GM19239 (cell line): ENCODE measurements around the gene TMC8.

ENCODE experiments used
- DNase-seq: peaks from one replicate; pipeline ENCODE4 v3.0.0; 2011; ENCODE audit warnings: low spot score; ENCODE audit not compliant: insufficient read length
- FAIRE-seq: peaks from 2 replicates; lab custom pipeline; 2011; peaks lifted over from hg19 to GRCh38; lab: Jason Lieb, UNC

The TMC8 gene

DNA sequence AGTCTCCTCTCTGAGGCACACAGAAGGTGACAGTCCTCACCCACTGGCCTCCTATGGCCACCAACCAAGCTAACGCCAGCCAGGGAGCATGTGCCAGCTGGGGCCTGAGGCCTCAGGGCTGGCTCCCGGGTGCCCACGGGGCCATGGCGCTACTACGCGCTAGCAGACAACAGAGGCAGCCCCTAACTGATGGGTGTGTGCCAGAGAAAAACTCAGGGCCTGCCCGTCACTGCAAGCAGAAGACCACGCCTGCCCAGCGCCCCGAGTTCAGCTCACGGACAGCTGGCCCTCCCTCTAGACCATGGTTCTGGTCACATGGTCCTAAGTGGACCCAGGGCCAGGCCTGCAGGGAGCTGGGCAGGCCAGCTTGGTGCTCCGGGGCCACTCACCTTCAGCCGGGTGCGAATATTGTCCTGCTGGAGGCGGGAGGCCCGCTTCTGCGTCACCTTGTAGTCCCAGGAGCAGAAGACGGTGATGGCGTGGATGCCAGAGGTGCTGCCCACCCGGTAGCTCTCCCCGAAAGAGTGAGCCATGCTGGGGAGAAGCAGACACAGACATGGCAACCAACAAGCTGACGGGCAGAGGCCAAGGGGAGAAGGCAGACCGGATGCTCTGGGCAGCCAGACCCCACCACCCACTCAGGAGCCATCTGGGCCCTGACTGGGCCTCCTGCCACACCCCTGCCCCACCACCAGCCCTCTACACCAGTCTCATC lies 8.2 kb upstream of the TMC8 start:
- FAIRE-seq (no peak), DNase-seq (no peak)

DNA sequence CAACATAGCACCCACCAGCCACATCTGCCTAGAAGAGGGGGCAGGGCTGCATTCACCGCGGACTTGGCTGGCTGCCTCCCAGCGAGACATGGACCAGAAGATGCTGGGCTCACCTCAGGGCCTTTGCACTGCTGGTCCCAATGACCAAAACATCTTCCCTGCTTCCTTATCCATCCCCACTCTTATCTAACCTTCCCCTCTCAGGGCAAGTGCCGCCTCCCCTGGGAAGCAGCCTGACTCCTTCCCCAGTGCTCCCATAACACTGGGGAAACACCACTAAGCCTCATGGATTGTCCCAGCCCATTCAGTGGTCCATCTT lies 7.7 kb upstream of the TMC8 start:
- no peak for FAIRE-seq
- no peak for DNase-seq

DNA sequence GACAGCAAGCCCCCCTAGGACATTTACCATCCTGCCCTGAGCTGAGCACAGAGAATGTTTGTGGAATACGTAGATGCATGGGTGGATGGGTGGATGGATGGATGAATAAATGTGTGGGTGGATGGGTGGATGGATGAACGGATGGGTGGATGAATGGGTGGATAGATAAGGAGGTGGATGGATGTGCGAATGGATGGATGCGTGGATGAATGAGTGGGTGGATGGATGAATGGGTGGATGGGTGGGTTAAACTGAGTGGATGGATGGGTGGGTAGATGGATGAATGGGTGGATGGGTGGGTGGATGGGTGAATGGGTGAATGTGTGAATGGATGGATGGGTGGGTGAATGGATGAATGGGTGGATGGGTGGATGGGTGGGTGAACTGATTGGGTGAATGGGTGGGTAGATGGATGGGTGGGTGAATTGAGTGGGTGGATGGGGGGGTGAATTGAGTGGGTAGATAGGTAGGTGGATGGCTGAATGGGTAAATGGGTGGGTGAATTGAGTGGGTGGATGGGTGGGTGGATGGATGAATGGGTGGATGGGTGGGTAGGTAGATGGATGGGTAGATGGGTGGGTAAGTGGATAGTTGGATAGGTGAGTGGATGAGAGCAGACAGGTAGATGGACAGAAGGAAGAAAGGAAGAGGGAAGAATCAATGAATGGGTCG lies 7.2 kb upstream of the TMC8 start:
- FAIRE-seq (peak; percentile 33), DNase-seq (no peak)

DNA sequence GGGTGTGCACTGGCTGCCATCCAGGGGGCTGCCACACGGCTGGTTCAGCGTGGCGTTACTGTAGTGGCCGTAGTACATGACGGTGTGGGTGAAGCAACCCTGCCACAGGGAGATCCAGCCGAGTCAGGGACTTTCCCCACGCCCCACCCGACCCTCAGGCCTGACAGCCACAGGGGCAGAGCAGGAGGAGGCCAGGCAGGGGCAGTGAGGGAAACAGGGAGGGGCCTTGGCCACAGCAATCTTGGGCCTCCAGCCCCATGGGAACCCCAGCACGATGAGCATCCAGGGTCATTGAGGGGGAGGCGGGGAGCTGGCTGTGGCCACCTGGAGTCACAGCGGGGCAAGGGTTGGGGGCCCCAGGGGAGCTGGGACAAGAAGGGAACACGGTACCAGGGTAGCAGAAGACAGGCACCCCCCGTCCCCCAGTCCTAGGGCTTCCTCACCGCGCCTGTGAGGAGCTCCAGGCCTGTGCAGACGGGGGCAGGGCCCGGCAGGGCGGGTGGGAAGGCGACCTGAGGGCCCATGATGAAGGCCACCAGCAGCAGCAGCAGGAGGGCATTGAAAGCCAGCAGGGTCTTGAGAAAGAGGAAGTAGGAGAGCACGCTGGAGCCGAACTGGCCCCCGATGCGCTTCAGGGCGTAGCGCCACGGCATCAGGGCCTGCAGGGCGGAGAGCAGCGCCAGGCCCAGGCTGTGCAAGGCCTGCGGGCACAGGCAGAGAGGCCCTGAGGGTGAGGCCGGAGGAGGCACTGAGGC lies 6.3 kb upstream of the TMC8 start:
- peak; percentile 71 for DNase-seq
- FAIRE-seq, result peak; percentile 92

DNA sequence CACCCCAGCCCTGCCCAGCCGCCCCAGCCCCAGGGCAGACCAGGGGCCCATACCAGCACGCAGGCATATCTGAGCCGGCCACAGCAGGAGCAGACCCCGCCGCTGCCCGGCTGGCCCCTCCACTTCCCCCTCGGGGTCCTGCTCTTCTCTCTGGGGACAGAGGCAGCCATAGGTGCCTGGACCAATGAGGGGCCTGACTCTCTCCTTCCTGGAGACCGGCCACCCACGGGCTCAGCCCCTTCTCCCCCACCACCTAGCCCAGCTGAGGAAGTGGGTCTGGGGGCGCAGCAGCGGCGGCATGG lies 5.8 kb upstream of the TMC8 start:
- FAIRE-seq (no peak), DNase-seq (no peak)

DNA sequence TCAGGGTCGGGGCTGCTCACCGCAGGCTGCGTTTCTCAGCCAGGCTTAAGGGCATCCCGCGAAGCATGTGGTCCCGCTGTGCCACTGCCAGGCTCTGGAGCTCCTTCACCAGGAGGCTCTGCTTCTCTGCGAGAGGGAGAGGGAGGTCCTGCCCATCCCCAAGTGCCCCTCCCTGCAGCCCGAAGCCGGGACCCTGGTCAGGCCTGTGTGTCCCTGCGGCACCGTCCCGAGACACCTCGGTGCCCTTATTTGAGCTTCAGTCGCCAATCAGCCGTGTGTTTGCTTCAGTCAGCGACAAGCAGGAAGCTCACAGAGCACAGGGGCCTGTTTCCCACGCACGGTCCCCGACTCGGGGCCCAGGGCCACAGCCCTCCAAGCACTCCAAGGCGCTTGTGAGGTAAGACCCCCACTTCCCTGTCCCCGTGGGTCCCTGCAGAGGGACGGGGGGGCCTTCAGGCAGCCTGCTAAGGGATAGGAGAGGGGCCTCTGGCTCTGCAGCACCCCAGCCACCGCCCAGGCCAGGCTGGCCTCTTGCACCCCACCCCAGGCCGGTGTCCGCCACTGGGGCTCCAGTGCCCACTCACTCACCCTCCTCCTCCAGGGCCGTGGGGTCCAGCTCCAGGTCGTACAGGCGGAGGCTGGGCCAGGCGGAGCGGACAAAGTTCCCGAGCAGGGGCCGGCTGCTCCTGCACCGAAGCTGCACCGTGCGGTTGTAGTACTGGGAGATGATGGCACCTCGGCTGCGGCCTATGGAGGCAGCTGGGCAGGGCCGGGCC lies 5.2 kb upstream of the TMC8 start:
- FAIRE-seq (peak; percentile 72), DNase-seq (no peak)

DNA sequence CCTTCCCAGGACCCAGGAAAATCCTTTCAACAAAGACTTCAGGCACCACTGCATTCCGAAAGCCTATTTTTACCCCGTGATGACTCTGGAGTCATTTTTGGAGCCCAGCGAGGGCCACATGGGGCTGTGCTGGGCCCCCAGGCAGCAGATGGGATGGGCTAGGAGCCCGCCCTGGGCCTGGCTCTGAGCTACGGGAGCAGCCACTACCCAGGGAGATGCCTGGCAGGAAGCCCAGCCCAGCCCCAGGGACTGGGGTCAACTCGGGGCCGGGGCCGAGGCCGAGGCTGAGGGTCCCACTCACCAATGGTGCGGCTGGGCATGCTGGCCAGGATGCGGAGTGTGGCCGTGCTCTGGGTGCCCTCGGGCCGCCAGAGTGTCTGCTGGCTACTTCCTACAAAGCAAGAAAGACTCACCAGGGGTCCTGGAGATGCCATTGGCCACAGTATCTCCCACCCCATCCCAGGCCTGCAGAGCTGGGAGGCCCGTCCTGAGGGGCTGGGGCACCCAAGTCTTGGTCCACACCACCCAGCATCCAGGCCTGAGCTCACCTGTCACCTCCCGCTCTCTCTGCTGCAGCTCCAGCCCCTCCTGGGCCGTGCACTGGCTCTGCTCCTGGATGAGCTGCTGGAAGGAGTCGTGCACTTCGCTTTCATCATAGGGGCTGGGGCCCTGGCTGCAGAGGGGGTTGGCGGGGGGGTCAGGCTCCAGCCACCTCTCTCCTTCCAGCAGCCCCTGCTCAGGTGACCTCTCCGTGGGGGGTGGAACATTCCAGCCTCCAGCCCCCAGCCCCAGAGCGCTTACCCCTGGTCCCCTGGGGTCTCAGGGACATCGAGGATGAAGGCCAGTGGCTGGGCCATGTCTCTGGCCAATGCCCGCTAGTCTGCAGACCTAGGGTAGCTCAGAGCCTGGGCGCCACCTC lies 4.3 kb upstream of the TMC8 start:
- DNase-seq (no peak), FAIRE-seq (no peak)

DNA sequence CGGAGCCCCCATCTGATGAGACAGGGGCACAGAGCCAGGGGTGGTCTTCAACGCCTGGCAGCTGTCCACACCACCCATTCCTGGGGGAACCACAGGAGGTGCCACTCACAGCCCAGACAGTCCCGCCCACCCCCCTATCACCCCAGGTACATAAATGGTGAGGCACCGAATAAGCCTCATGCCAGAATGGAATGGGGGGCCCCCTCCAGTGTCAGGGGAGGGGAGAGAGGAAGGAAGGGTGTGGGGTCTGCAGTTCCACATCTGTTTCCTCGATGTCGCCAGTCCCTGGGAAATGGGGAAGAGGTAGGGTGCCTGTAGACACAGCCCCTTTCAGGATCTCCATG lies 3.7 kb upstream of the TMC8 start:
- no peak for DNase-seq
- FAIRE-seq, result no peak

DNA sequence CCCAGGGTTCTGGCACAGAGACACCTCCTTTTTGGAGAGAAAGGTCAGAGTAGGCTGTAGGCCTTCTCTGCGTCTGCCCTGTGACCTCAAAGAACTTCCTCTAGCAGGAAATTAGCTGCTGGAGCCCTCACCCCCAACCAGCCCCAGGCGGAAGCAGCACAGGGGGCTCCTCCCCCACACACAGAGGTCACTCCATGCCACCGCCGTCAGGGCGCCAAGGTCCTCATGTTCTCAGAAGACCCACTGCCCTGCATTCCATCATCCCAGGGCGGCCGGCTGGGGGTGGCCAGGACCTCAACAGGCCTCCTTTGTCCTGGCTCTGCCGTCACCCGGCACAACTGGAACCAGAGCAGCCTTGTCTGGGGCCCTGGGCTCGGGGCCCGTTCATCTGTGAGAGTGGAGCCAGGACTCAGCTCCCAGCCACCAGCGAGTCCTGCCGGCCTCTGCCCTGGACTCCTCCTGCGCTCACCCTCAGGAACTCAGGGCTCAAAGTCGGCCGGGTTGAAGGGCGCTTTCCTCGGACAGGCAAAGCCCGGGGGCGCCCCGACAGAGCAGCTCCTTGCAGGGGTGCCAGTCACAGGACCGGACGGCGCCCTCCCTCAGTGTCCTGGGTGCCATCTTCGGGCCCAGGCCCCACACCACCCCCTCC lies 3.2 kb upstream of the TMC8 start:
- DNase-seq (peak; percentile 72), FAIRE-seq (peak; percentile 80)

DNA sequence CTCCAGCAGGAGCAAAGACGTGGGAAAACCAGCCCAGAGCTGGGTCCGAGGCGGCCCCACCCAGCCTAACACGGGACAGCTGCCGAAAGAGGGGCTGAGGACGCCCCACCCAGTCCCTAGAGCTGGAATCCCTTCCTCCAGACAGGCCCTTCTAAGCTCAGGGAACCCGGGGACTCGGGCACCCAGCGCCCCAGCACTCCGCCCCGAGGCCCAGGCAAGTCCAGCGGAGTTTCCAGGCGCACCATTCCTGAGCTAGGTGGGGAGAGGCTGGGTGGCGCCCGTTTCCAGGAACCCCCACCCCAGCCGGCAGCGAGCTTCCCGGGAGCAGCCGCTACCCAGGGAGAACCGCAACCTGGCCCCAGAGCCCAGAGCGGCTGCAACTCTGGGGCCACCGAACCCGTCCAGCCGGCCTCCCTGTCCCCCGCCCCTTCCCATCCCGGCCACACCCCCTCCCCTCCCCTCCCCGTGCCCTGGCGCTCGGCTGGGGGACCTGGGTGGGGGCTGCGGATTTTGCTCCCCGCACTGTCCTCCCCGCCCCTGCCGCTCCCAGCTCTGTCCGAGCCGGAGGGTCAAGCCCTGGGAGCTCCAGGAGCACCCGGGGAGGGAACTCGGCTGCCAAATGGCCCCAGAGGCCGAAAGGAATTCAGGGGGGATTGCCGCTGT lies 2.6 kb upstream of the TMC8 start:
- DNase-seq (no peak), FAIRE-seq (peak; percentile 48)

DNA sequence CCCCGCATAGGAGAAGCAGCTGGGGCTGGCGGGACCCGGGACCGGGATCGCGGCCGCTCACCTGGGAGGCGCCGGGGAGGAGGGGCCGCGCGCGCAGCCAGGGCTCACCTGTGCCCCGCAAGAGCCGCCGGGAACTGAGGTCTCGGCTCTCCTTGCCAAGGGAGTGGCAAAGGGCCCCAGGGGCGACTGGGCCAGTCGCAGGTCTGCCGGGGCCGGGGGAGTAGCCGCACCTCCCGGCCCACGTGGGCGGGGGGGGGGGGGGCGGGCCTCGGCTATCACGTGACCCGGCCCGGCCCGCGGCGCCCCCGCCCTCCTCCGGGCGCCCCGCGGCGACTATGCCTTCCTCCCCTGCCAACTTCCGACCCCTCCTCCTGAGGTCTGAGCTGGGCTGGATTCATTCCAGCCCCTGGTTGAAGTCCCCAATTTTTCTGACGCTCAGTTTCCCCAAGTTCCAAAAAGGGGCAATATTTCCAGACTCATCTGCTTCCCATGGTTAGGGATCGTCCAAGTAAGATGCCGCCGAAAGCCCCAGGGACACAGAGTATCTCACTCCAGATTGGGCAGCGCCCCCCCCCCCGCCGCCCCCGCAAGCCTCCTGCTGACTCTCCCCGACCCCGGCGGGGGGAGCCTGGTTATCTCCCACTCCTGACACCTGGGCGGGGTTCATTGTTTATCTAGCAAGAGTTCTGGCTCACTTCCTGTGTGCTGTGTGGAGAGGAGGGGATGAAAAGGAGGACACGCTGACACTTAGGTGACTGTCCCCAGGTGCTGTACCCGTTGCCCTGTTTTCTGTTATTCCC lies 1.8 kb upstream of the TMC8 start, which contains the start of gene TMC6:
Gene TMC6 (minus strand): TSS at position 205 of the 800 bp plus-strand sequence. CDS start 1,923 bp downstream, outside the sequence.
- no peak for DNase-seq
- peak; percentile 92 for FAIRE-seq

DNA sequence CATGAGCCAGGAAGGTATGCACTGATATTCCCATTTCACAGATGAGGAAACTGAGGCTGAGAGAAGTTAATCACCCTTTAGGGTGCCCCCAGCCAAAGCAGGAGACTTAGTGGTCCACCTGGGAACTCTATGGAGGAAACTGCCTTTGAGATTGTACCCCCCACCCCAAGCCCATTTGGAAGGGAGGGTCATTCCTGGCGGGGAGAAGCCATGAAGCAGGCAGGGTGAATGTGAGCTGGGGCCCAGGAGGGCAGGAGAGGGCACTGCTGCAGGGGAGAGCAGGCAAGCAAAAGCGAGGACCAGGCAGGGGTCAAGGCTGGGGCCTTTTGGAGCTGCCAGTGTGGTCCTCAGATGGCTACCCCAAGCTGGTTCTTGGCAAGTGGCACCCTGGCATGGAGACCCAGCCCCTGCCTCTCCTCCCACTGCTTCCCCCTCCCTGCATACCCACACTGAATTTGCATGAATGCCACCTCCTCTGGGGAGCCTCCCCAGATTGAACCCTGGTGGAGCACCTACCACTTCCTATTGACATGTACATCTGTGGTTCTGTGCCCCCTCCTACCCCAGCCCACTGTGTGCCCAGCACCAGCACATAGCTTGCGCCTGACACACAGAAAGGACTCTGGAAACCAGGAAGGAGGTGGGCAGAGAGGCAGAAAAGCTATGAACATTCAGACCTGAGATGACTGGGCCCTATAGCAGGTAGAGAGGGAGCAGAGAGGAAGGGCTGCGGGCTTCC lies 1.1 kb upstream of the TMC8 start:
- no peak for DNase-seq
- peak; percentile 73 for FAIRE-seq

DNA sequence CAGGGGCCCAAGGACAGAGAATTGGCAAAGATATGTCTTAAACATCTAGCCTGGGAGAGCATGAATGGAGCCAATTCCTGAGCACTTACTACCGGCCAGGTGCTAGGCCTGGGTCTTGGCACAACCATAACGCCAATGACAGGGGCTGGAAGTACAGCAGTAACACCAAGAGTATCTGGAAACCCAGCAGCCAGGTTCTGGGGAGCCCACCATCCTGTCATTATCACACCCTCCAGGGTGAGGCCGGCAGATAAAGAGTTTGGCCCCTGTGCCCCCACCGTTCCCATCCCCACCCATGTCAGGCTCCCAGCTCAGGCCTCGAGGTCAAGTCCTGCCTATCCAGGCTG lies 508 bp upstream of the TMC8 start:
- DNase-seq (no peak), FAIRE-seq (no peak)

DNA sequence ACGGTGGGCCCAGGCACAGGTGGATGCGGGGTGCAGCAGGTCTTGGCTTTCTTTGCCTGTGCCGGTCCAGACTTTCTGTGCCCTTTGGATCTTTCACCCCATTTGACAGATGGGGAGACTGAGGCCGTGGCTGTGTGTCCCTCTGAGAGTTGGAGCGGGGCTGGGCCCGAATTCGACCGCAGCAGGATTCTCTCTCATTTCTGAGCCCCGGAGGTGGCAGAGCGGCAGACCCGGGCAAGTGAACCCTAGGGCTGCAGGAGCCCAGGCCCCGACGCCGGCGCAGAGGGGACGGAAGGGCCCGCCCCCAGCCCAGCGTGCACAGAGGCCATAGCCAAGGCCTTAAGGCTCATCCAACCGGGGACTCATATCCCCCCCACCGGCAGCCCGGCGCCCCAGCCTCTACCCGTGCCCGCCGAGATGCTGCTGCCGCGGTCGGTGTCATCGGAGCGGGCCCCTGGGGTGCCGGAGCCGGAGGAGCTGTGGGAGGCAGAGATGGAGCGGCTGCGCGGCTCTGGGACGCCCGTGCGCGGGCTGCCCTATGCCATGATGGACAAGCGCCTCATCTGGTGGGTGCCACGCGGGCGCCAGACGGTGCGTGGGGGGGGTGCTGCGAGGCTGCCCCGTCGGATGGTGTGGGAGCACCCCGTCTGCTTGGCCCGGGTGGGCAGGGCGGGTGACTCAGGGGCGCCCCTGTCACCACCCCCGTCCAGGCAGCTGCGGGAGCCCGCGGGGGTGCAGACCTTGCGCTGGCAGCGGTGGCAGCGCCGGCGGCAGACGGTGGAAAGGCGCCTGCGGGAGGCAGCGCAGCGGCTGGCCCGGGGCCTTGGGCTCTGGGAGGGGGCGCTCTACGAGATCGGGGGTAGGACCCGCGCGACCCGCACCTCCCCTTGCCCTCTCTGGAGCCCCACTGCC lies 857 bp downstream of the TMC8 start:
- DNase-seq, result no peak
- FAIRE-seq, result no peak

DNA sequence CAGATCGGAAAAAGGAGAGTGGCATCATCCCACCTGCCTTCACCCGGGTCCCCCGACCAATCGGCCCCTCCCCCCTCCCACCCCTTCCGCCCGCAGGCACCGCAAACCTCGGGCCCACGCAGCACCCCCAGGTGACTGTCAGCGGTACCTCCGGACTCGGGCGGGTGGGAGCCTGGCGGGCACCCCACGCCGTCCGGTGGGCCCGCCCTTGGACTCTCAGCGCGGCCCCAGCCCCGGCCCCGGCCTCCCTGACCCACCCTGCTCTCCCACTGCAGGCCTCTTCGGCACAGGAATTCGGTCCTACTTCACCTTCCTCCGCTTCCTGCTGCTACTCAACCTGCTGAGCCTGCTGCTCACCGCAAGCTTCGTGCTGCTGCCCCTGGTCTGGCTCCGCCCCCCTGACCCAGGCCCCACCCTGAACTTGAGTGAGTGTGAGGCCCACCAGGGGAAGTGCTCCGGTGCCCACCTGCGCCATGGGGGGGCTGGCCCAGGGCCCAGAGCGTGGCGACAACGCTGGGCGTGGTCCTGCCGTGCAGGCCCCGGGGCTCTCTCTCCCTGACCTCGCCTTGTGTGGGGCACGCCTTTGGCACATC lies 1.6 kb downstream of the TMC8 start:
- FAIRE-seq (peak; percentile 66), DNase-seq (no peak)

DNA sequence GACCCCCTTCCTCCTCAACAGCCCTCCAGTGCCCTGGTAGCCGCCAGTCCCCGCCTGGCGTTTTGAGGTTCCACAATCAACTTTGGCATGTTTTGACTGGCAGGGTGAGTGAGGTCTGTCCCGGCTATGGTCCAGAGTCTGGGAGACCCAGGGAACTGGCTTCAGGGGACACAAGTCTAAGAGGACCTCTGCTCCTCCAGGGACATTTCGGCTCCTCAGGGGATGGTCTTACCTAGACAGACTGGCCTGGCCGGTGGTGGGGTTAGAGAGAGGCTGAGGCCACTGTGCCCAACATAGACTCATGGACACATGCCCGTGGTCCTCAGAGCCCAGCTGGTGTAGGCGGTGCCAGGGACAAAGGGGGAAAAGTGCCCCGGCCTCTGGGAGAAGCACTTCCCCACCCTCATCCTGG lies 2.2 kb downstream of the TMC8 start:
- DNase-seq (no peak), FAIRE-seq (no peak)
